HepG2 (cell line): Measurements from ENCODE around the gene NSMF. TPM values are rescaled to one million over a fixed set of nuclear protein-coding genes. Genes with fewer than 3 reads are reported as not detected.

ENCODE experiments used
- ATAC-seq: fragments of 200-7000 bp; cut with Tn5 transposase; 3 replicates; pipeline ENCODE4 v1.9.1; 2020; ENCODE audit warnings: mild to moderate bottlenecking, moderate library complexity
- BruUV-seq: library from RNA; stranded (reverse); fragments of 400-500 nt; replicated peaks from 2 replicates; lab custom pipeline; 2021; lab: Mats Ljungman, UMichigan
- CTCF ChIA-PET: fragments of 300-600 bp; formaldehyde crosslinking; extraction: SDS; loops from one replicate; lab custom pipeline; 2021; ENCODE audit warnings: low total read pairs, inconsistent platforms, low intra/inter-chr PET ratio; lab: Yijun Ruan, JAX
- POLR2A ChIA-PET: fragments of 350-600 bp; sonication (Branson Sonifier 250); formaldehyde crosslinking; loops from one replicate; lab custom pipeline; 2020; ENCODE audit warnings: antibody characterized with exemption, inconsistent platforms; lab: Yijun Ruan, JAX
- DNase-seq: peaks from one replicate; pipeline ENCODE4 v3.0.0-alpha.2; 2015; ENCODE audit warnings: low spot score
- FAIRE-seq: peaks from 3 replicates; lab custom pipeline; 2011; peaks lifted over from hg19 to GRCh38; lab: Jason Lieb, UNC
- H2AFZ ChIP-seq: one replicate; pipeline ENCODE4 v1.6.1; 2011; ENCODE audit warnings: low read length, inconsistent platforms
- H3K27ac ChIP-seq: fragments of 300-600 bp; 3 replicates; pipeline ENCODE4 v1.8.0; 2011; ENCODE audit warnings: mixed run types, mild to moderate bottlenecking, mixed read lengths, low read length, inconsistent platforms; ENCODE audit not compliant: insufficient read depth; ENCODE audit errors: extremely low read length
- H3K27me3 ChIP-seq, 2 experiments: fragments of 200-600 bp in 1 of 2; 2 replicates in 1 of 2; 3 replicates in 1 of 2; pipeline versions ENCODE4 v1.6.0 to v1.8.0; 2011; ENCODE audit warnings: low read length in 2 of 2, mild to moderate bottlenecking in 2 of 2, moderate library complexity in 2 of 2, inconsistent platforms in 1 of 2; ENCODE audit not compliant: insufficient read depth in 2 of 2, control insufficient read depth in 1 of 2
- H3K36me3 ChIP-seq, 2 experiments: fragments of 200-600 bp in 1 of 2; replicated peaks in 1 of 2; 2 replicates in 1 of 2; 3 replicates in 1 of 2; pipeline versions ENCODE4 v1.5.1 to v1.8.0; 2011; ENCODE audit warnings: low read length in 2 of 2, inconsistent platforms in 1 of 2; ENCODE audit not compliant: insufficient read depth in 2 of 2, control insufficient read depth in 1 of 2
- H3K4me1 ChIP-seq: 2 replicates; pipeline ENCODE4 v1.5.1; 2012; ENCODE audit warnings: low read length, inconsistent platforms; ENCODE audit not compliant: insufficient read depth
- H3K4me2 ChIP-seq: 2 replicates; pipeline ENCODE4 v1.6.0; 2011; ENCODE audit warnings: low read depth, low read length, inconsistent platforms
- H3K4me3 ChIP-seq, 3 experiments: fragments of 200-600 bp in 1 of 3; sonication (generic), shearing (Covaris generic) in 1 of 3; replicated peaks in 1 of 3; 2 replicates each; pipeline ENCODE4 v1.5.1; 2011 to 2016; ENCODE audit warnings: low read length in 3 of 3, inconsistent platforms in 2 of 3, low read depth in 2 of 3, mild to moderate bottlenecking in 2 of 3, control low read depth in 1 of 3, mixed read lengths in 1 of 3; ENCODE audit not compliant: insufficient read depth in 1 of 3
- H3K79me2 ChIP-seq: one replicate; pipeline ENCODE4 v1.6.1; 2011; ENCODE audit warnings: low read length, inconsistent platforms; ENCODE audit not compliant: insufficient read depth
- H3K9ac ChIP-seq: 2 replicates; pipeline ENCODE4 v1.6.0; 2011; ENCODE audit warnings: mild to moderate bottlenecking, low read depth, low read length, inconsistent platforms; ENCODE audit not compliant: insufficient read depth
- H3K9me3 ChIP-seq: 2 replicates; pipeline ENCODE4 v1.5.1; 2012; ENCODE audit warnings: mild to moderate bottlenecking, low read length
- H4K20me1 ChIP-seq: 2 replicates; pipeline ENCODE4 v1.6.0; 2011; ENCODE audit warnings: inconsistent platforms, mild to moderate bottlenecking, low read length, moderate library complexity; ENCODE audit not compliant: insufficient read depth
- ATF7-NPFF ChIP-seq: sonication (generic); formaldehyde crosslinking; IDR thresholded peaks from 2 replicates; pipeline ENCODE4 v1.8.1; 2023; ENCODE audit warnings: mild to moderate bottlenecking, low read depth, missing genetic modification reagents, moderate library complexity
- CEBPB ChIP-seq: IDR thresholded peaks from 2 replicates; pipeline ENCODE4 v1.6.1; 2011; ENCODE audit warnings: low read depth, low read length, improper control_type of control experiment, borderline replicate concordance
- CENPT ChIP-seq: sonication (generic); formaldehyde crosslinking; IDR thresholded peaks from 2 replicates; pipeline ENCODE4 v1.8.0; 2022; ENCODE audit warnings: low read depth, mild to moderate bottlenecking, moderate library complexity, missing genetic modification reagents
- HDAC2 ChIP-seq: sonication (generic); formaldehyde crosslinking; IDR thresholded peaks from 2 replicates; pipeline ENCODE4 v1.4.0; 2020; ENCODE audit warnings: missing genetic modification reagents
- JARID2 ChIP-seq: sonication (generic); formaldehyde crosslinking; IDR thresholded peaks from 2 replicates; pipeline ENCODE4 v1.8.1; 2023; ENCODE audit warnings: missing genetic modification reagents, inconsistent platforms; ENCODE audit not compliant: insufficient replicate concordance
- NR3C1 ChIP-seq: sonication (generic); formaldehyde crosslinking; IDR thresholded peaks from 2 replicates; pipeline ENCODE4 v1.4.0; 2020; ENCODE audit warnings: missing genetic modification reagents
- RFXANK ChIP-seq: IDR thresholded peaks from 2 replicates; pipeline ENCODE4 v1.6.1; 2016
- RXRA ChIP-seq: sonication (generic); formaldehyde crosslinking; IDR thresholded peaks from 2 replicates; pipeline ENCODE4 v1.5.1; 2020; ENCODE audit warnings: missing genetic modification reagents
- SP140L ChIP-seq: sonication (generic); formaldehyde crosslinking; IDR thresholded peaks from 2 replicates; pipeline ENCODE4 v1.4.0; 2020; ENCODE audit warnings: missing genetic modification reagents, borderline replicate concordance
- TCF7 ChIP-seq: sonication (generic); IDR thresholded peaks from 2 replicates; pipeline ENCODE4 v1.6.1; 2016; ENCODE audit warnings: antibody characterized with exemption, low read depth
- TMF1 ChIP-seq: sonication (generic); formaldehyde crosslinking; IDR thresholded peaks from 2 replicates; pipeline ENCODE4 v1.8.1; 2022; ENCODE audit warnings: low read depth, missing genetic modification reagents
- YY1 ChIP-seq: IDR thresholded peaks from 2 replicates; pipeline ENCODE4 v1.6.1; 2011; ENCODE audit warnings: low read length, low read depth, moderate library complexity, mild to moderate bottlenecking; ENCODE audit not compliant: insufficient read depth, insufficient replicate concordance
- ZNF225 ChIP-seq: sonication (generic); formaldehyde crosslinking; IDR thresholded peaks from 2 replicates; pipeline ENCODE4 v1.4.0; 2020; ENCODE audit warnings: mild to moderate bottlenecking, missing genetic modification reagents
- ZNF264 ChIP-seq: sonication (generic); formaldehyde crosslinking; IDR thresholded peaks from 2 replicates; pipeline ENCODE4 v1.4.0; 2020; ENCODE audit warnings: missing genetic modification reagents
- ZNF274 ChIP-seq: sonication (generic); formaldehyde crosslinking; IDR thresholded peaks from 2 replicates; pipeline ENCODE4 v1.5.1; 2020; ENCODE audit warnings: mild to moderate bottlenecking, missing genetic modification reagents
- ZNF451 ChIP-seq: sonication (generic); formaldehyde crosslinking; IDR thresholded peaks from 2 replicates; pipeline ENCODE4 v1.5.0; 2020; ENCODE audit warnings: mild to moderate bottlenecking, missing genetic modification reagents
- ZSCAN9 ChIP-seq: IDR thresholded peaks from 2 replicates; pipeline ENCODE4 v1.6.1; 2016; ENCODE audit warnings: borderline replicate concordance
- WGBS: methylation state at CpG from one replicate; pipeline ENCODE4 v1.1.6; 2017; ENCODE audit warnings: low lambda C conversion rate; 5-methylcytosine and 5-hydroxymethylcytosine counted together
- in situ Hi-C: cut with HindIII; loops from 2 replicates; pipeline ENCODE4 v1.10.0; 2017; ENCODE audit warnings: low pct_unique_long_range_greater_than_20kb; ENCODE audit not compliant: extremely low pct_ligation_motif_present
- intact Hi-C: fragments of 100-400 bp; cut with micrococcal nuclease; formaldehyde crosslinking; loops from one replicate; pipeline ENCODE4 v1.10.0; 2022; ENCODE audit not compliant: unreplicated experiment
- polyA plus RNA-seq, 8 experiments: library from polyadenylated mRNA; depleted of rRNA in 3 of 8; stranded (reverse) in 7 of 8; unstranded in 1 of 8; fragments of >200 nt; fragmentation: Illumina TruSeq in 4 of 8; extraction: Trizol in 4 of 8; gene quantifications; 2 replicates each; pipeline versions ENCODE4 v1.2.1 to v1.2.3, GENCODE V29; 2011 to 2016; ENCODE audit warnings: low read depth in 4 of 8, missing spikeins in 1 of 8, mixed read lengths in 1 of 8; ENCODE audit not compliant: insufficient read depth in 1 of 8
- total RNA-seq, 5 experiments: library from RNA; depleted of rRNA; stranded (reverse); fragments of >200 nt; fragmentation: Illumina TruSeq; extraction: Trizol; gene quantifications; 2 replicates each; pipeline ENCODE4 v1.2.3, GENCODE V29; 2016; ENCODE audit warnings: low read depth in 1 of 5
- TF ChIP-seq, protein P1 (sequence below): sonication (generic); formaldehyde crosslinking; IDR thresholded peaks from 2 replicates; pipeline ENCODE4 v1.4.0; 2020; ENCODE audit warnings: missing genetic modification reagents
- TF ChIP-seq, protein P2 (sequence below): sonication (generic); formaldehyde crosslinking; IDR thresholded peaks from 2 replicates; pipeline ENCODE4 v1.4.0; 2020; ENCODE audit warnings: low read depth, mild to moderate bottlenecking, missing genetic modification reagents
- TF ChIP-seq, protein P3 (sequence below): sonication (generic); formaldehyde crosslinking; IDR thresholded peaks from 2 replicates; pipeline ENCODE4 v1.8.0; 2023; ENCODE audit warnings: mild to moderate bottlenecking, missing genetic modification reagents

NSMF gene
- total and polyA plus RNA-seq, 2 of the 13 experiments (the other 11 are each of a cell fraction or from before 2014, with no cell fraction given): 44.3 to 183 TPM

DNA sequence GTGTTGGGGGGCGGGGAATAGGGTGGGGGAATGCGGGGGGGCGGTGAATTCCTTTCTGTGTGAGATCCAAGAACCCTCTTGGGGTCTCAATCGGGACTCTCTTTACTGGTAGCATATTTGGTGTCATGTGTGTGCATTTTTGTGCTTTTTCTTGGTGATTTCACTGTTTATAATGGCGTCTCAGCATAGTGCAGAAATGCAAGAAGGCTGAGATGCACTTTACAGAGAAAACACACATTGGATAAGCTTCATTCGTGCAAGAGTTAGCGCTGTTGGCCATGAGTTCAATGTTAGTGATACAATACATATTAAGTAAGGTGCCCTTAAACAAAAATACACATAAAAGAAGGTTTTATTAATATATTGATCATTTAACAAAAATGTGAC is 17.2 kb downstream of the NSMF start:
- Histone ChIP-seq H3K79me2 (no peaks in the 10 kb centered on the region), H3K27me3 (peaks cover 7 to 24% of the 10 kb centered on the region in 2 experiments; a peak in 3 of 5 replicates), H2AFZ (no peak overlapping the region), H3K4me2 (peak overlapping the region; percentile 79), H3K36me3 (no peaks in the 10 kb centered on the region), H3K9ac (no peak overlapping the region), H3K4me1 (peaks cover 27% of the 10 kb centered on the region), H3K27ac (peak overlapping the region; percentile 71), H4K20me1 (no peaks in the 10 kb centered on the region; the same call in 1 of the 2 replicates), H3K9me3 (no peaks in the 10 kb centered on the region)
- WGBS: 2% methylated on average over 6 of the region's 7 CpGs
- FAIRE-seq (no peak), DNase-seq (no peak), ATAC-seq (no peak)
- CTCF ChIA-PET: interaction anchor here (1.5 kb wide), 1 partner anchor 18 kb away, joined by 6 read pairs; the partner anchor contains the start of gene NOXA1
- TSS peak; percentile 84 for BruUV-seq
- intact Hi-C loops: no loop called here
- POLR2A ChIA-PET: interaction anchor here (0.6 to 2.3 kb wide), 12 partner anchors 10 to 201 kb away, joined by 3 to 26 read pairs (median 6); partner anchors contain the start of genes EXD3, NOXA1, NRARP and NSMF
- in situ Hi-C loops: no loop called here
- TF ChIP-seq, protein P1, sequence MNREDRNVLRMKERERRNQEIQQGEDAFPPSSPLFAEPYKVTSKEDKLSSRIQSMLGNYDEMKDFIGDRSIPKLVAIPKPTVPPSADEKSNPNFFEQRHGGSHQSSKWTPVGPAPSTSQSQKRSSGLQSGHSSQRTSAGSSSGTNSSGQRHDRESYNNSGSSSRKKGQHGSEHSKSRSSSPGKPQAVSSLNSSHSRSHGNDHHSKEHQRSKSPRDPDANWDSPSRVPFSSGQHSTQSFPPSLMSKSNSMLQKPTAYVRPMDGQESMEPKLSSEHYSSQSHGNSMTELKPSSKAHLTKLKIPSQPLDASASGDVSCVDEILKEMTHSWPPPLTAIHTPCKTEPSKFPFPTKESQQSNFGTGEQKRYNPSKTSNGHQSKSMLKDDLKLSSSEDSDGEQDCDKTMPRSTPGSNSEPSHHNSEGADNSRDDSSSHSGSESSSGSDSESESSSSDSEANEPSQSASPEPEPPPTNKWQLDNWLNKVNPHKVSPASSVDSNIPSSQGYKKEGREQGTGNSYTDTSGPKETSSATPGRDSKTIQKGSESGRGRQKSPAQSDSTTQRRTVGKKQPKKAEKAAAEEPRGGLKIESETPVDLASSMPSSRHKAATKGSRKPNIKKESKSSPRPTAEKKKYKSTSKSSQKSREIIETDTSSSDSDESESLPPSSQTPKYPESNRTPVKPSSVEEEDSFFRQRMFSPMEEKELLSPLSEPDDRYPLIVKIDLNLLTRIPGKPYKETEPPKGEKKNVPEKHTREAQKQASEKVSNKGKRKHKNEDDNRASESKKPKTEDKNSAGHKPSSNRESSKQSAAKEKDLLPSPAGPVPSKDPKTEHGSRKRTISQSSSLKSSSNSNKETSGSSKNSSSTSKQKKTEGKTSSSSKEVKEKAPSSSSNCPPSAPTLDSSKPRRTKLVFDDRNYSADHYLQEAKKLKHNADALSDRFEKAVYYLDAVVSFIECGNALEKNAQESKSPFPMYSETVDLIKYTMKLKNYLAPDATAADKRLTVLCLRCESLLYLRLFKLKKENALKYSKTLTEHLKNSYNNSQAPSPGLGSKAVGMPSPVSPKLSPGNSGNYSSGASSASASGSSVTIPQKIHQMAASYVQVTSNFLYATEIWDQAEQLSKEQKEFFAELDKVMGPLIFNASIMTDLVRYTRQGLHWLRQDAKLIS (CRISPR knock-in tag): no peak
- no peak for TF ChIP-seq ZNF451
- no peak for TF ChIP-seq CENPT
- TF ChIP-seq TMF1 (CRISPR knock-in tag): no peak
- no peak for TF ChIP-seq RXRA
- TF ChIP-seq ATF7-NPFF (CRISPR knock-in tag): no peak
- no peak for TF ChIP-seq ZSCAN9 (CRISPR knock-in tag)
- no peak for TF ChIP-seq ZNF225 (CRISPR knock-in tag)
- TF ChIP-seq NR3C1: no peak
- TF ChIP-seq, protein P2, sequence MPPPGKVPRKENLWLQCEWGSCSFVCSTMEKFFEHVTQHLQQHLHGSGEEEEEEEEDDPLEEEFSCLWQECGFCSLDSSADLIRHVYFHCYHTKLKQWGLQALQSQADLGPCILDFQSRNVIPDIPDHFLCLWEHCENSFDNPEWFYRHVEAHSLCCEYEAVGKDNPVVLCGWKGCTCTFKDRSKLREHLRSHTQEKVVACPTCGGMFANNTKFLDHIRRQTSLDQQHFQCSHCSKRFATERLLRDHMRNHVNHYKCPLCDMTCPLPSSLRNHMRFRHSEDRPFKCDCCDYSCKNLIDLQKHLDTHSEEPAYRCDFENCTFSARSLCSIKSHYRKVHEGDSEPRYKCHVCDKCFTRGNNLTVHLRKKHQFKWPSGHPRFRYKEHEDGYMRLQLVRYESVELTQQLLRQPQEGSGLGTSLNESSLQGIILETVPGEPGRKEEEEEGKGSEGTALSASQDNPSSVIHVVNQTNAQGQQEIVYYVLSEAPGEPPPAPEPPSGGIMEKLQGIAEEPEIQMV (CRISPR knock-in tag): no peak
- TF ChIP-seq YY1: no peak
- no peak for TF ChIP-seq JARID2 (CRISPR knock-in tag)
- no peak for TF ChIP-seq HDAC2 (CRISPR knock-in tag)
- TF ChIP-seq ZNF274 (CRISPR knock-in tag): no peak
- TF ChIP-seq CEBPB: no peak
- TF ChIP-seq, protein P3, sequence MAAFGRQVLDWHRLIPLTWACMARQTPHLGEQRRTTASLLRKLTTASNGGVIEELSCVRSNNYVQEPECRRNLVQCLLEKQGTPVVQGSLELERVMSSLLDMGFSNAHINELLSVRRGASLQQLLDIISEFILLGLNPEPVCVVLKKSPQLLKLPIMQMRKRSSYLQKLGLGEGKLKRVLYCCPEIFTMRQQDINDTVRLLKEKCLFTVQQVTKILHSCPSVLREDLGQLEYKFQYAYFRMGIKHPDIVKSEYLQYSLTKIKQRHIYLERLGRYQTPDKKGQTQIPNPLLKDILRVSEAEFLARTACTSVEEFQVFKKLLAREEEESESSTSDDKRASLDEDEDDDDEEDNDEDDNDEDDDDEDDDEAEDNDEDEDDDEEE (CRISPR knock-in tag): no peak
- TF ChIP-seq SP140L (CRISPR knock-in tag): no peak
- TF ChIP-seq ZNF264 (CRISPR knock-in tag): no peak
- TF ChIP-seq TCF7: no peak
- no peak for TF ChIP-seq RFXANK (CRISPR knock-in tag)
- TF ChIP-seq, all 625 proteins: peak for 0
- peak overlapping the region; percentile 26 to 58 (median 46); a peak in 5 of 6 replicates for H3K4me3 ChIP-seq
